ENCODE measurements around the gene FGGY.

Gene FGGY

GRCh38 chr1:59408608-59409240 lies 111.8 kb downstream of the FGGY start:
- peaks cover 2% of the 10 kb centered on the region for H3K9me3 ChIP-seq (ENCODE audit: control insufficient read depth, low read length)
- no peak overlapping the region for H3K4me3 ChIP-seq (ENCODE audit: insufficient read depth, low read depth, low read length)
- H3K27ac ChIP-seq (ENCODE audit: insufficient read depth, low read depth, low read length, poor library complexity, severe bottlenecking) = no peak overlapping the region
- no peaks in the 10 kb centered on the region for H3K4me1 ChIP-seq (ENCODE audit: control insufficient read depth, insufficient read depth, low read length)
- H3K36me3 ChIP-seq (ENCODE audit: control insufficient read depth, insufficient read depth, low read length) = no peaks in the 10 kb centered on the region
- no peaks in the 10 kb centered on the region for H3K27me3 ChIP-seq (ENCODE audit: control insufficient read depth, insufficient read depth, low read length, poor library complexity, severe bottlenecking)
- WGBS, 2 experiments = 78 to 89% methylated on average over 4 of the region's 4 CpGs

GRCh38 chr1:59409549-59409948 lies 112.7 kb downstream of the FGGY start:
- Histone ChIP-seq H3K4me1 (ENCODE audit: control insufficient read depth, insufficient read depth, low read length) (no peaks in the 10 kb centered on the region), H3K27me3 (ENCODE audit: control insufficient read depth, insufficient read depth, low read length, poor library complexity, severe bottlenecking) (no peaks in the 10 kb centered on the region), H3K36me3 (ENCODE audit: control insufficient read depth, insufficient read depth, low read length) (no peaks in the 10 kb centered on the region), H3K9me3 (ENCODE audit: control insufficient read depth, low read length) (peaks cover 2% of the 10 kb centered on the region), H3K4me3 (ENCODE audit: insufficient read depth, low read depth, low read length) (no peak overlapping the region), H3K27ac (ENCODE audit: insufficient read depth, low read depth, low read length, poor library complexity, severe bottlenecking) (no peak overlapping the region)

- no peaks in the 10 kb centered on the region for H3K4me1 ChIP-seq (ENCODE audit: control insufficient read depth, insufficient read depth, low read length)
- H3K27me3 ChIP-seq (ENCODE audit: control insufficient read depth, insufficient read depth, low read length, poor library complexity, severe bottlenecking) = no peaks in the 10 kb centered on the region
- no peak overlapping the region for H3K4me3 ChIP-seq (ENCODE audit: insufficient read depth, low read depth, low read length)
- no peak overlapping the region for H3K27ac ChIP-seq (ENCODE audit: insufficient read depth, low read depth, low read length, poor library complexity, severe bottlenecking)
- WGBS, 2 experiments = 94 to 100% methylated on average over 1 to 2 of the region's 2 CpGs
- H3K36me3 ChIP-seq (ENCODE audit: control insufficient read depth, insufficient read depth, low read length) = no peaks in the 10 kb centered on the region
- peaks cover 2% of the 10 kb centered on the region for H3K9me3 ChIP-seq (ENCODE audit: control insufficient read depth, low read length)
These were observed 113.1 kb downstream of the FGGY start for GRCh38 chr1:59409986-59410385.

- peaks cover 2% of the 10 kb centered on the region for H3K9me3 ChIP-seq (ENCODE audit: control insufficient read depth, low read length)
- 80 to 100% methylated on average over 1 of the region's 2 CpGs for WGBS, 2 experiments
- H3K4me1 ChIP-seq (ENCODE audit: control insufficient read depth, insufficient read depth, low read length) = no peaks in the 10 kb centered on the region
- no peak overlapping the region for H3K4me3 ChIP-seq (ENCODE audit: insufficient read depth, low read depth, low read length)
- H3K27ac ChIP-seq (ENCODE audit: insufficient read depth, low read depth, low read length, poor library complexity, severe bottlenecking) = no peak overlapping the region
- H3K36me3 ChIP-seq (ENCODE audit: control insufficient read depth, insufficient read depth, low read length) = no peaks in the 10 kb centered on the region
- no peaks in the 10 kb centered on the region for H3K27me3 ChIP-seq (ENCODE audit: control insufficient read depth, insufficient read depth, low read length, poor library complexity, severe bottlenecking)
These were observed 113.6 kb downstream of the FGGY start for GRCh38 chr1:59410457-59410856.

GRCh38 chr1:59411147-59411546 lies 114.3 kb downstream of the FGGY start:
- no peak overlapping the region for H3K27ac ChIP-seq (ENCODE audit: insufficient read depth, low read depth, low read length, poor library complexity, severe bottlenecking)
- H3K4me1 ChIP-seq (ENCODE audit: control insufficient read depth, insufficient read depth, low read length) = no peaks in the 10 kb centered on the region
- H3K27me3 ChIP-seq (ENCODE audit: control insufficient read depth, insufficient read depth, low read length, poor library complexity, severe bottlenecking) = no peaks in the 10 kb centered on the region
- 92 to 95% methylated on average over 3 of the region's 3 CpGs for WGBS, 2 experiments
- no peak overlapping the region for H3K4me3 ChIP-seq (ENCODE audit: insufficient read depth, low read depth, low read length)
- H3K9me3 ChIP-seq (ENCODE audit: control insufficient read depth, low read length) = peaks cover 2% of the 10 kb centered on the region
- no peaks in the 10 kb centered on the region for H3K36me3 ChIP-seq (ENCODE audit: control insufficient read depth, insufficient read depth, low read length)

GRCh38 chr1:59412718-59413326 lies 115.9 kb downstream of the FGGY start:
- H3K9me3 ChIP-seq (ENCODE audit: control insufficient read depth, low read length) = no peaks in the 10 kb centered on the region
- no peak overlapping the region for H3K4me3 ChIP-seq (ENCODE audit: insufficient read depth, low read depth, low read length)
- H3K36me3 ChIP-seq (ENCODE audit: control insufficient read depth, insufficient read depth, low read length) = no peaks in the 10 kb centered on the region
- H3K27ac ChIP-seq (ENCODE audit: insufficient read depth, low read depth, low read length, poor library complexity, severe bottlenecking) = no peak overlapping the region
- H3K4me1 ChIP-seq (ENCODE audit: control insufficient read depth, insufficient read depth, low read length) = no peaks in the 10 kb centered on the region
- 91 to 95% methylated on average over 2 of the region's 2 CpGs for WGBS, 2 experiments
- H3K27me3 ChIP-seq (ENCODE audit: control insufficient read depth, insufficient read depth, low read length, poor library complexity, severe bottlenecking) = no peaks in the 10 kb centered on the region

- no peak overlapping the region for H3K27ac ChIP-seq (ENCODE audit: insufficient read depth, low read depth, low read length, poor library complexity, severe bottlenecking)
- no peak overlapping the region for H3K4me3 ChIP-seq (ENCODE audit: insufficient read depth, low read depth, low read length)
- H3K4me1 ChIP-seq (ENCODE audit: control insufficient read depth, insufficient read depth, low read length) = no peaks in the 10 kb centered on the region
- H3K9me3 ChIP-seq (ENCODE audit: control insufficient read depth, low read length) = no peaks in the 10 kb centered on the region
- no peaks in the 10 kb centered on the region for H3K27me3 ChIP-seq (ENCODE audit: control insufficient read depth, insufficient read depth, low read length, poor library complexity, severe bottlenecking)
- H3K36me3 ChIP-seq (ENCODE audit: control insufficient read depth, insufficient read depth, low read length) = no peaks in the 10 kb centered on the region
- 98% methylated on average over 1 of the region's 1 CpG for WGBS, 2 experiments
These were observed 116.4 kb downstream of the FGGY start for GRCh38 chr1:59413327-59413720.

- no peaks in the 10 kb centered on the region for H3K36me3 ChIP-seq (ENCODE audit: control insufficient read depth, insufficient read depth, low read length)
- no peak overlapping the region for H3K27ac ChIP-seq (ENCODE audit: insufficient read depth, low read depth, low read length, poor library complexity, severe bottlenecking)
- H3K9me3 ChIP-seq (ENCODE audit: control insufficient read depth, low read length) = no peaks in the 10 kb centered on the region
- WGBS, 2 experiments = 95 to 98% methylated on average over 6 of the region's 6 CpGs
- no peaks in the 10 kb centered on the region for H3K27me3 ChIP-seq (ENCODE audit: control insufficient read depth, insufficient read depth, low read length, poor library complexity, severe bottlenecking)
- no peaks in the 10 kb centered on the region for H3K4me1 ChIP-seq (ENCODE audit: control insufficient read depth, insufficient read depth, low read length)
- no peak overlapping the region for H3K4me3 ChIP-seq (ENCODE audit: insufficient read depth, low read depth, low read length)
These were observed 117.7 kb downstream of the FGGY start for GRCh38 chr1:59414406-59415133.

GRCh38 chr1:59415286-59415850 lies 118.5 kb downstream of the FGGY start:
- no peaks in the 10 kb centered on the region for H3K9me3 ChIP-seq (ENCODE audit: control insufficient read depth, low read length)
- WGBS, 2 experiments = 93 to 94% methylated on average over 5 of the region's 5 CpGs
- no peaks in the 10 kb centered on the region for H3K36me3 ChIP-seq (ENCODE audit: control insufficient read depth, insufficient read depth, low read length)
- H3K4me1 ChIP-seq (ENCODE audit: control insufficient read depth, insufficient read depth, low read length) = no peaks in the 10 kb centered on the region
- no peaks in the 10 kb centered on the region for H3K27me3 ChIP-seq (ENCODE audit: control insufficient read depth, insufficient read depth, low read length, poor library complexity, severe bottlenecking)
- H3K27ac ChIP-seq (ENCODE audit: insufficient read depth, low read depth, low read length, poor library complexity, severe bottlenecking) = no peak overlapping the region
- no peak overlapping the region for H3K4me3 ChIP-seq (ENCODE audit: insufficient read depth, low read depth, low read length)

- no peak overlapping the region for H3K27ac ChIP-seq (ENCODE audit: insufficient read depth, low read depth, low read length, poor library complexity, severe bottlenecking)
- H3K27me3 ChIP-seq (ENCODE audit: control insufficient read depth, insufficient read depth, low read length, poor library complexity, severe bottlenecking) = no peaks in the 10 kb centered on the region
- no peaks in the 10 kb centered on the region for H3K9me3 ChIP-seq (ENCODE audit: control insufficient read depth, low read length)
- H3K4me1 ChIP-seq (ENCODE audit: control insufficient read depth, insufficient read depth, low read length) = no peaks in the 10 kb centered on the region
- no peaks in the 10 kb centered on the region for H3K36me3 ChIP-seq (ENCODE audit: control insufficient read depth, insufficient read depth, low read length)
- no peak overlapping the region for H3K4me3 ChIP-seq (ENCODE audit: insufficient read depth, low read depth, low read length)
These were observed 119.0 kb downstream of the FGGY start for GRCh38 chr1:59415881-59416280.

Data from ectodermal cell (in vitro differentiated cells).